DND-41 (cell line): Measurements from ENCODE around the gene CREBBP.
"Not testable (repeated sequence)": the region's sequence is repeated elsewhere in the genome, so short reads cannot be mapped to it uniquely, and the experiment has no call there.

Experiments
- ATAC-seq: fragments of 200-7000 bp; cut with Tn5 transposase; 3 replicates; pipeline ENCODE4 v1.9.1; 2021; ENCODE audit warnings: low read depth; ENCODE audit not compliant: insufficient read depth
- DNase-seq: peaks from one replicate; pipeline ENCODE4 v3.0.0-alpha.2; 2020
- H2AFZ ChIP-seq: 2 replicates; pipeline ENCODE4 v1.6.0; 2012; ENCODE audit warnings: low read depth, low read length
- H3K27ac ChIP-seq: 2 replicates; pipeline ENCODE4 v1.5.1; 2012; ENCODE audit warnings: low read length, inconsistent platforms
- H3K27me3 ChIP-seq: fragments of 200-600 bp; sonication (generic); 2 replicates; pipeline ENCODE4 v1.6.0; 2012; ENCODE audit warnings: low read length, mild to moderate bottlenecking, inconsistent platforms; ENCODE audit not compliant: insufficient read depth, poor library complexity
- H3K36me3 ChIP-seq: 2 replicates; pipeline ENCODE4 v1.5.1; 2012; ENCODE audit warnings: low read length, inconsistent platforms; ENCODE audit not compliant: insufficient read depth
- H3K4me1 ChIP-seq: 2 replicates; pipeline ENCODE4 v1.5.1; 2012; ENCODE audit warnings: mild to moderate bottlenecking, low read length; ENCODE audit not compliant: insufficient read depth
- H3K4me2 ChIP-seq: 2 replicates; pipeline ENCODE4 v1.6.0; 2012; ENCODE audit warnings: mild to moderate bottlenecking, moderate library complexity, low read length, inconsistent platforms; ENCODE audit not compliant: insufficient read depth
- H3K4me3 ChIP-seq, 2 experiments: fragments of 200-600 bp in 1 of 2; shearing (Covaris generic) in 1 of 2; 2 replicates each; pipeline ENCODE4 v1.5.1; 2012 to 2016; ENCODE audit warnings: inconsistent platforms in 2 of 2, low read length in 2 of 2, mild to moderate bottlenecking in 2 of 2, low read depth in 1 of 2, moderate library complexity in 1 of 2
- H3K79me2 ChIP-seq: 2 replicates; pipeline ENCODE4 v1.6.0; 2012; ENCODE audit warnings: low read length, inconsistent platforms; ENCODE audit not compliant: insufficient read depth
- H3K9ac ChIP-seq: 2 replicates; pipeline ENCODE4 v1.6.0; 2012; ENCODE audit warnings: low read depth, mild to moderate bottlenecking, inconsistent platforms, low read length, moderate library complexity
- H3K9me3 ChIP-seq: 2 replicates; pipeline ENCODE4 v1.5.1; 2012; ENCODE audit warnings: low read length, moderate library complexity, mild to moderate bottlenecking, inconsistent platforms; ENCODE audit not compliant: insufficient read depth, severe bottlenecking
- H4K20me1 ChIP-seq: 2 replicates; pipeline ENCODE4 v1.6.0; 2012; ENCODE audit warnings: low read length; ENCODE audit not compliant: insufficient read depth
- CTCF ChIP-seq: IDR thresholded peaks from 2 replicates; pipeline ENCODE4 v1.5.1; 2012; ENCODE audit warnings: borderline replicate concordance, low read length, moderate library complexity, mild to moderate bottlenecking; ENCODE audit not compliant: poor library complexity, severe bottlenecking; ENCODE audit errors: extremely low read depth
- EZH2 ChIP-seq: IDR thresholded peaks from 3 replicates; pipeline ENCODE4 v1.6.1; 2012; ENCODE audit warnings: borderline replicate concordance, low read depth, mild to moderate bottlenecking, moderate library complexity, low read length, inconsistent platforms; ENCODE audit not compliant: severe bottlenecking

CREBBP gene

GRCh38 chr16:3889059-3889458 is 8.5 kb upstream of the CREBBP start:
- no peak for TF ChIP-seq CTCF
- Histone ChIP-seq H3K79me2 (no peaks in the 10 kb centered on the region), H3K36me3 (no peaks in the 10 kb centered on the region), H3K4me1 (no peaks in the 10 kb centered on the region), H3K9ac (no peak overlapping the region), H2AFZ (no peak overlapping the region), H3K4me2 (no peak overlapping the region), H3K27me3 (no peaks in the 10 kb centered on the region), H3K9me3 (no peaks in the 10 kb centered on the region), H3K4me3 (no peak overlapping the region), H4K20me1 (no peaks in the 10 kb centered on the region), H3K27ac (no peak overlapping the region)
- DNase-seq, result no peak
- ATAC-seq, result no peak

- not testable (repeated sequence) for H3K79me2 ChIP-seq, H4K20me1 ChIP-seq, H3K4me3 ChIP-seq, H3K27ac ChIP-seq, H3K9me3 ChIP-seq, H3K27me3 ChIP-seq, H3K4me1 ChIP-seq, H3K9ac ChIP-seq, DNase-seq, H3K4me2 ChIP-seq, H2AFZ ChIP-seq, H3K36me3 ChIP-seq, ATAC-seq
Observed at GRCh38 chr16:3885999-3886398, 5.5 kb upstream of the CREBBP start.

- H3K9me3 ChIP-seq, result no peaks in the 10 kb centered on the region
- no peak overlapping the region for H3K4me2 ChIP-seq
- no peak for TF ChIP-seq EZH2
- no peak for TF ChIP-seq CTCF
- no peak overlapping the region for H3K4me3 ChIP-seq
- peaks cover 2% of the 10 kb centered on the region for H4K20me1 ChIP-seq
- no peak overlapping the region for H3K9ac ChIP-seq
- no peak for ATAC-seq
- DNase-seq, result no peak
- peaks cover 5% of the 10 kb centered on the region for H3K79me2 ChIP-seq
- peaks cover 9% of the 10 kb centered on the region for H3K4me1 ChIP-seq
- H2AFZ ChIP-seq, result no peak overlapping the region
- H3K27me3 ChIP-seq, result peaks cover 3% of the 10 kb centered on the region
- no peaks in the 10 kb centered on the region; the same call in 1 of the 2 replicates for H3K36me3 ChIP-seq
- H3K27ac ChIP-seq, result no peak overlapping the region
Observed at GRCh38 chr16:3884398-3884797, 3.9 kb upstream of the CREBBP start.

DNA sequence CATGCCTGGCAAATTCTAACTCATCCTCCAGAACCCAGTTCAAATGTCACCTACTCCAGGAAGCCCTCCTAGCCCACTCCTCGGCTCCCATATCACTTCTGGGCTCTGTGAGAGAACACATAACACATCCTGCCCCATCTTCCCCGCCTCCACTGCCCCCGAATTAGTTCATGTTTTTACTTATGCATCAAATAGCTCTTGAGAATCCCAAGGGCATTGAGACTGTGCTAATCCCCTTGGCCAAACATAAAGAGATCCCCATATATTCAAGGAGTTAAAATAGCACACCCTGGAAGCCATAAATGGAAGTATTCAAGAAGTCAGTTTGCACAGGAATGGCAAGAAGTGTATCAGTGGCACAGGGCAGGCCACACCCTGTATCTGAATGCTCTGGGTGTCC is 2.0 kb upstream of the CREBBP start:
- no peak overlapping the region for H3K4me2 ChIP-seq
- ATAC-seq, result no peak
- TF ChIP-seq EZH2 (no peak), CTCF (no peak)

More for the DNA sequence above, 2.0 kb upstream of the CREBBP start:
- Histone ChIP-seq H3K79me2 (peaks cover 23% of the 10 kb centered on the region), H3K4me1 (peaks cover 28% of the 10 kb centered on the region), H3K36me3 (peaks cover 6% of the 10 kb centered on the region), H3K27me3 (peaks cover 3% of the 10 kb centered on the region), H3K9me3 (no peaks in the 10 kb centered on the region), H4K20me1 (peaks cover 21% of the 10 kb centered on the region), H3K4me3 (no peak overlapping the region), H3K9ac (no peak overlapping the region), H3K27ac (no peak overlapping the region), H2AFZ (no peak overlapping the region)
- DNase-seq, result no peak
